Mesothelial cell of epicardium (in vitro differentiated cells): Measurements from ENCODE around the gene SMIM45.
A peak's percentile ranks its signal among the peaks of the same experiment; 100 is the strongest.

Source experiments
- DNase-seq, 2 experiments: peaks; one replicate each; pipeline ENCODE4 v3.0.0; 2021; ENCODE audit warnings: low spot score in 2 of 2; ENCODE audit not compliant: unreplicated experiment in 2 of 2
- H3K27ac Mint-ChIP-seq: 2 replicates; pipeline ENCODE4 v1.8.0; 2021; ENCODE audit warnings: mixed read lengths
- H3K27me3 Mint-ChIP-seq: 2 replicates; pipeline ENCODE4 v1.8.0; 2021; ENCODE audit warnings: low read depth, mixed read lengths
- H3K36me3 Mint-ChIP-seq: 2 replicates; pipeline ENCODE4 v1.8.0; 2021; ENCODE audit warnings: mixed read lengths
- H3K4me1 Mint-ChIP-seq: 2 replicates; pipeline ENCODE4 v1.8.0; 2021; ENCODE audit warnings: mixed read lengths
- H3K4me3 Mint-ChIP-seq: 2 replicates; pipeline ENCODE4 v1.8.0; 2021; ENCODE audit warnings: mild to moderate bottlenecking, moderate library complexity, mixed read lengths
- H3K9me3 Mint-ChIP-seq: 2 replicates; pipeline ENCODE4 v1.8.0; 2021; ENCODE audit warnings: mixed read lengths
- CTCF ChIP-seq: fragments of 200-600 bp; sonication (generic); IDR thresholded peaks from one replicate; pipeline ENCODE4 v1.5.0; 2021; ENCODE audit warnings: antibody characterized with exemption; ENCODE audit not compliant: unreplicated experiment

SMIM45 gene

GRCh38 chr22:41925783-41926460 lies 26.0 kb upstream of the SMIM45 start:
- Mint-ChIP-seq H3K36me3 (no peaks in the 10 kb centered on the region), H3K4me1 (peaks cover 10% of the 10 kb centered on the region), H3K27ac (no peak overlapping the region), H3K4me3 (peak overlapping the region; percentile 61), H3K9me3 (no peaks in the 10 kb centered on the region), H3K27me3 (peaks cover 46% of the 10 kb centered on the region)
- peak; percentile 63 for TF ChIP-seq CTCF
- peak in 1 of 2 experiments; percentile 76 for DNase-seq

- H3K4me1 Mint-ChIP-seq, result peaks cover 10% of the 10 kb centered on the region
- H3K27me3 Mint-ChIP-seq, result peaks cover 42% of the 10 kb centered on the region
- peak overlapping the region; percentile 47 for H3K4me3 Mint-ChIP-seq
- TF ChIP-seq CTCF, result no peak
- H3K36me3 Mint-ChIP-seq, result no peaks in the 10 kb centered on the region
- no peak overlapping the region for H3K27ac Mint-ChIP-seq
- no peaks in the 10 kb centered on the region for H3K9me3 Mint-ChIP-seq
- no peak for DNase-seq
Observed at GRCh38 chr22:41927813-41928212, 24.1 kb upstream of the SMIM45 start.

GRCh38 chr22:41928593-41929417 lies 23.1 kb upstream of the SMIM45 start:
- Mint-ChIP-seq H3K4me1 (peaks cover 10% of the 10 kb centered on the region), H3K4me3 (no peak overlapping the region), H3K9me3 (no peaks in the 10 kb centered on the region), H3K36me3 (no peaks in the 10 kb centered on the region), H3K27ac (no peak overlapping the region), H3K27me3 (peaks cover 33% of the 10 kb centered on the region)
- DNase-seq, result no peak
- TF ChIP-seq CTCF, result no peak

- Mint-ChIP-seq H3K36me3 (no peaks in the 10 kb centered on the region), H3K27me3 (peaks cover 32% of the 10 kb centered on the region), H3K4me1 (peaks cover 10% of the 10 kb centered on the region), H3K9me3 (no peaks in the 10 kb centered on the region), H3K27ac (no peak overlapping the region), H3K4me3 (no peak overlapping the region)
- DNase-seq, result no peak
- no peak for TF ChIP-seq CTCF
Observed at GRCh38 chr22:41929418-41929810, 22.5 kb upstream of the SMIM45 start.

- no peak for DNase-seq
- TF ChIP-seq CTCF, result no peak
- H3K36me3 Mint-ChIP-seq, result no peaks in the 10 kb centered on the region
- H3K4me3 Mint-ChIP-seq, result no peak overlapping the region
- H3K27ac Mint-ChIP-seq, result no peak overlapping the region
- peaks cover 7% of the 10 kb centered on the region for H3K4me1 Mint-ChIP-seq
- peaks cover 16% of the 10 kb centered on the region for H3K27me3 Mint-ChIP-seq
- no peaks in the 10 kb centered on the region for H3K9me3 Mint-ChIP-seq
Observed at GRCh38 chr22:41931701-41932269, 20.2 kb upstream of the SMIM45 start.
